ENCODE measurements around the gene RNF167. TPM values are rescaled to one million over a fixed set of nuclear protein-coding genes. Genes with fewer than 3 reads are reported as not detected.

Gene RNF167
- total and polyA plus RNA-seq, 2 of the 13 experiments (the other 11 are each of a cell fraction or from before 2014, with no cell fraction given): 44.1 to 45.4 TPM

GRCh38 chr17:4949321-4950074 lies 9.4 kb downstream of the RNF167 start (continued):
- TF ChIP-seq ARID4A (CRISPR knock-in tag; IDR thresholded peaks at IDR 0.05; ENCODE audit: borderline replicate concordance) (peak; percentile 19; the same call in 1 of the 2 replicates), SP5 (CRISPR knock-in tag; IDR thresholded peaks at IDR 0.05; ENCODE audit: borderline replicate concordance, low read depth) (peak; percentile 69; the same call in 1 of the 2 replicates), ZNF788 (CRISPR knock-in tag; IDR thresholded peaks at IDR 0.05; ENCODE audit: borderline replicate concordance) (no peak), NCOR1 (IDR thresholded peaks at IDR 0.05; ENCODE audit: borderline replicate concordance, low read length) (0 out of 2 replicates have a peak, but pooled peaks have one; percentile 18), ZBTB46 (CRISPR knock-in tag; IDR thresholded peaks at IDR 0.05; ENCODE audit: borderline replicate concordance) (no peak), MYPOP (CRISPR knock-in tag; IDR thresholded peaks at IDR 0.05) (peak; percentile 78; the same call in 1 of the 2 replicates), ZNF33B (CRISPR knock-in tag; IDR thresholded peaks at IDR 0.05) (0 out of 2 replicates have a peak, but pooled peaks have one; percentile 70), AKAP8 (CRISPR knock-in tag; IDR thresholded peaks at IDR 0.05) (no peak), NFKBIZ (CRISPR knock-in tag; IDR thresholded peaks at IDR 0.05) (peak; percentile 41; the same call in 1 of the 2 replicates), GATAD1 (CRISPR knock-in tag; IDR thresholded peaks at IDR 0.05) (0 out of 2 replicates have a peak, but pooled peaks have one; percentile 43), ZBTB10 (CRISPR knock-in tag; IDR thresholded peaks at IDR 0.05; ENCODE audit: borderline replicate concordance) (0 out of 2 replicates have a peak, but pooled peaks have one; percentile 24), THAP8 (CRISPR knock-in tag; IDR thresholded peaks at IDR 0.05; ENCODE audit: borderline replicate concordance) (no peak), SP4 (CRISPR knock-in tag; IDR thresholded peaks at IDR 0.05) (peak; percentile 38; the same call in 1 of the 2 replicates), NFYC (CRISPR knock-in tag; IDR thresholded peaks at IDR 0.05) (0 out of 2 replicates have a peak, but pooled peaks have one; percentile 14), SNAI1 (CRISPR knock-in tag; IDR thresholded peaks at IDR 0.05; ENCODE audit: borderline replicate concordance) (no peak; the same call in 1 of the 2 replicates), ZNF331 (CRISPR knock-in tag; IDR thresholded peaks at IDR 0.05) (no peak), CBFB (CRISPR knock-in tag; IDR thresholded peaks at IDR 0.05) (no peak), ZNF143 (CRISPR knock-in tag; IDR thresholded peaks at IDR 0.05) (no peak)

Measured in HepG2 (cell line).